GM10248 (cell line): ENCODE data around the gene AZGP1.
"Not testable (repeated sequence)": the region's sequence is repeated elsewhere in the genome, so short reads cannot be mapped to it uniquely, and the experiment has no call there.

Experiments used
- CTCF ChIA-PET: fragments of 300-600 bp; sonication (Branson Sonifier 250); formaldehyde crosslinking; extraction: SDS; loops from one replicate; lab custom pipeline; 2021; ENCODE audit warnings: antibody characterized with exemption; lab: Yijun Ruan, JAX
- POLR2A ChIA-PET: fragments of 350-650 bp; sonication (Branson Sonifier 250); formaldehyde crosslinking; extraction: SDS; loops from one replicate; lab custom pipeline; 2020; ENCODE audit warnings: antibody characterized with exemption; lab: Yijun Ruan, JAX
- DNase-seq: peaks from one replicate; pipeline ENCODE4 v3.0.0; 2012; ENCODE audit errors: extremely low spot score
- CTCF ChIP-seq: IDR thresholded peaks from 2 replicates; pipeline ENCODE4 v1.5.1; 2012; ENCODE audit warnings: mild to moderate bottlenecking, low read depth; ENCODE audit errors: extremely low read depth, missing control alignments, control extremely low read depth

Gene AZGP1

GRCh38 chr7:99938296-99938695, 37.5 kb downstream of the AZGP1 start:
- no peak for DNase-seq
- ChIA-PET POLR2A (no interaction called here), CTCF (interaction anchor here (0.6 to 1.2 kb wide), 3 partner anchors 17 to 52 kb away, joined by 3 to 4 read pairs (median 3); no protein-coding TSS in a partner anchor)
- TF ChIP-seq CTCF = no peak

DNA sequence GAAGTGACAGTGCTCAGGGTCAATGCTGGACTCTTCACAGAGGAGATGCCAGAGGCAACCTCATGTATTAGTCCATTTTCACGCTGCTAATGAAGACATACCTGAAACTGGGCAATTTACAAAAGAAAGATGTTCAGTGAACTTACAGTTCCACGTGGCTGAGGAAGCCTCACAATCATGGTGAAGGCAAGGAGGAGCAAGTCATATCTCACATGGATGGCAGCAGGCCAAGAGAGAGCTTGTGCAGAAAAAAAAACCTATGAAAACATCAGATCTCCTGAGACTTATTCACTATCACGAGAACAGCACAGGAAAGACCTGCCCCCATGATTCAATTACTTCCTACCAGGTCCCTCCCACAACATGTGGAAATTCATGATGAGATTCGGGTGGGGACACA, 40.8 kb downstream of the AZGP1 start:
- CTCF ChIA-PET, POLR2A ChIA-PET, DNase-seq: not testable (repeated sequence)

DNA sequence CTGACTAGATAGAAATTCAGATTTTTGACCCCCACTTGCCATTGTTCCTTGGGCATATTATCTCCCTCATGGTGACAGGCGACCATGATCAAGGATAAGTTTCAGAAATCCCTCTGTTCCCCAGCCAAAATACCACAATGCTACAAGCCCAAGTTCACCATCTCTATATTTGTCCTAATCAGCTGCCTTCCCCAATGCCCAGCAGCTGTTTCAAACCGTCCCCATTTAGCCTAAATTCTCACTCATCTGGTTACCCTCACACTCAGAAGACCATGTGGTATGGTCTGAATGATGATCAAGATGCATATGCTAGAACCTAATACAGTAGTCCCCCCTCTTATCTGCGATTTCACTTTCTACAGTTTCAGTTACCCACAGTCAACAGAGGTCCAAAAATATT, 45.5 kb downstream of the AZGP1 start:
- POLR2A ChIA-PET = no interaction called here
- DNase-seq = no peak
- TF ChIP-seq CTCF = no peak

GRCh38 chr7:99929730-99930053, 46.1 kb downstream of the AZGP1 start:
- no peak for DNase-seq
- CTCF ChIA-PET = interaction anchor here (1.0 to 2.5 kb wide), 7 partner anchors 11 to 61 kb away, joined by 3 to 26 read pairs (median 7); partner anchors contain the start of gene TRIM4
- TF ChIP-seq CTCF = no peak
- POLR2A ChIA-PET = no interaction called here

More for the DNA sequence above, 45.5 kb downstream of the AZGP1 start:
- CTCF ChIA-PET = interaction anchor here (1.6 to 2.5 kb wide), 3 partner anchors 11 to 20 kb away, joined by 7 to 26 read pairs (median 9); partner anchors contain the start of gene TRIM4

- POLR2A ChIA-PET = no interaction called here
- TF ChIP-seq CTCF = peak; percentile 34
- DNase-seq = peak; percentile 58
- CTCF ChIA-PET = interaction anchor here (1.0 to 2.5 kb wide), 7 partner anchors 10 to 62 kb away, joined by 3 to 26 read pairs (median 7); partner anchors contain the start of gene TRIM4
Measured at GRCh38 chr7:99928994-99929729, 46.7 kb downstream of the AZGP1 start, which contains the start of gene GJC3. Gene GJC3 (minus strand): TSS chr7:99929620. CDS start chr7:99929620, 0 bp downstream.

DNA sequence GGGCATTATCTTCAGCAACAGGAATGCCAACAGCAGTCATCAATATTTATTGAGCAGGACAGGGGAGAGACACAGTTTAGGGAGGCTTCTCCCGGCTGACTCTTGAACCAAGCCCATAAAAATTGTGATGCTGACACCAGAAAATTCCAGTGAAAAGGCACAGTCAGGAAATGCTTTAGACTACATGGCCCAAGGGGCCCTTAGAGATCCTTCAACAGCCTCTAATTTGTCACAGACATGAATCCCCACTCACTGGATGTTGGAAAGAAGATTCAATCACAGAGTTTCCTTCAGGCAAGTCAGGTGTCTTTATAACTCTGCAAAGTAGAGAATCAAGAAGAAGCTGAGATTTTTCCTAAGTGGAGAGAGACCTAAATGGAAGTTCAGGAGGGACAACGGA, 47.6 kb downstream of the AZGP1 start:
- ChIA-PET POLR2A (no interaction called here), CTCF (interaction anchor here (1.7 to 2.5 kb wide), 2 partner anchors 9 to 51 kb away, joined by 7 to 26 read pairs; partner anchors contain the start of gene TRIM4)
- TF ChIP-seq CTCF = no peak
- DNase-seq = no peak

GRCh38 chr7:99927536-99927935, 48.3 kb downstream of the AZGP1 start:
- ChIA-PET CTCF (no interaction called here), POLR2A (no interaction called here)

More at GRCh38 chr7:99927536-99927935, 48.3 kb downstream of the AZGP1 start:
- no peak for TF ChIP-seq CTCF
- DNase-seq = no peak
